Pancreas (tissue), 10 donors: ENCODE data around the gene CEL. TPM values are rescaled to one million over a fixed set of nuclear protein-coding genes. Genes with fewer than 3 reads are reported as not detected.
"Not testable (repeated sequence)": the region's sequence is repeated elsewhere in the genome, so short reads cannot be mapped to it uniquely, and the experiment has no call there.

Source experiments
- ATAC-seq, 4 donors: fragments of 200-7000 bp; cut with Tn5 transposase; one replicate each; pipeline versions ENCODE4 v1.8.0 to v1.9.1; 2020; ENCODE audit warnings: mild to moderate bottlenecking in 4 of 4, moderate library complexity in 4 of 4
- DNase-seq, 6 donors: peaks; one replicate each; pipeline ENCODE4 v3.0.0-alpha.2; 2020
- FAIRE-seq: peaks from 2 replicates; lab custom pipeline; 2012; peaks lifted over from hg19 to GRCh38; lab: Jason Lieb, UNC
- H3K27ac ChIP-seq, 4 donors: fragments of 200-600 bp; sonication (generic); 1 replicate in 3 of 4; 2 replicates in 1 of 4; pipeline versions ENCODE4 v1.5.0 to v1.8.0; 2020
- H3K27me3 ChIP-seq, 4 donors: fragments of 200-600 bp; one replicate each; pipeline ENCODE4 v1.8.0; 2021
- H3K36me3 ChIP-seq, 3 donors: fragments of 200-600 bp; sonication (generic) in 1 of 3; one replicate each; pipeline versions ENCODE4 v1.5.0 to v1.8.0; 2020 to 2021
- H3K4me1 ChIP-seq, 3 donors: fragments of 200-600 bp; one replicate each; pipeline ENCODE4 v1.8.0; 2021
- H3K4me3 ChIP-seq, 4 donors: fragments of 200-600 bp; sonication (generic) in 2 of 4; one replicate each; pipeline versions ENCODE4 v1.5.0 to v1.8.0; 2020 to 2021
- H3K9me3 ChIP-seq, 4 donors: fragments of 200-600 bp; one replicate each; pipeline ENCODE4 v1.8.0; 2021
- CTCF ChIP-seq, 4 donors: fragments of 200-600 bp; sonication (generic) in 3 of 4; IDR thresholded peaks; one replicate each; pipeline versions ENCODE4 v1.5.0 to v1.8.0; 2021; ENCODE audit warnings: antibody characterized with exemption in 4 of 4
- WGBS, 2 donors: extraction: QIAGEN DNeasy Blood & Tissue Kit; methylation state at CpG; one replicate each; pipeline ENCODE4 v1.1.7; 2013; 5-methylcytosine and 5-hydroxymethylcytosine counted together
- intact Hi-C, 3 donors: fragments of 100-400 bp; cut with DNase I; formaldehyde crosslinking; loops; one replicate each; pipeline versions ENCODE4 v1.11.1 to v1.14.2; 2022
- polyA plus RNA-seq, 2 donors: library from polyadenylated mRNA; stranded (reverse); fragments of 200-250 nt; gene quantifications; one replicate each; pipeline ENCODE4 v1.2.3, GENCODE V29; 2013
- total RNA-seq, 6 donors: library from RNA; stranded (reverse); fragmentation: NEBNext Ultra II Directional in 4 of 6; extraction: Animal tissue kit (Norgen Biotek cat#: 25700) in 4 of 6; gene quantifications; one replicate each; pipeline versions ENCODE4 v1.2.1 to v1.2.4, GENCODE V29; 2021 to 2023
- donor health status: healthy with polysubstance abuse.
- donor health status: DM: no; HTN: no; CAD: no; lungs with moderate emphysema.
- donor health status: DM: no; HTN: no; CAD: no.
- donor health status: control.
- donor health status: control.
- donor health status: Bipolar disorder and iron deficiency.
- donor health status: DM: yes; HTN: yes; CAD: no.
- donor health status: DM: no; HTN: no; CAD: no.
- donor health status: DM: no; HTN: no; CAD: no.
- donor health status: DM: yes; HTN: yes; CAD: no.

Gene CEL
- total and polyA plus RNA-seq, 8 donors = 2,560 to 24,413 (median 16,465) TPM

DNA sequence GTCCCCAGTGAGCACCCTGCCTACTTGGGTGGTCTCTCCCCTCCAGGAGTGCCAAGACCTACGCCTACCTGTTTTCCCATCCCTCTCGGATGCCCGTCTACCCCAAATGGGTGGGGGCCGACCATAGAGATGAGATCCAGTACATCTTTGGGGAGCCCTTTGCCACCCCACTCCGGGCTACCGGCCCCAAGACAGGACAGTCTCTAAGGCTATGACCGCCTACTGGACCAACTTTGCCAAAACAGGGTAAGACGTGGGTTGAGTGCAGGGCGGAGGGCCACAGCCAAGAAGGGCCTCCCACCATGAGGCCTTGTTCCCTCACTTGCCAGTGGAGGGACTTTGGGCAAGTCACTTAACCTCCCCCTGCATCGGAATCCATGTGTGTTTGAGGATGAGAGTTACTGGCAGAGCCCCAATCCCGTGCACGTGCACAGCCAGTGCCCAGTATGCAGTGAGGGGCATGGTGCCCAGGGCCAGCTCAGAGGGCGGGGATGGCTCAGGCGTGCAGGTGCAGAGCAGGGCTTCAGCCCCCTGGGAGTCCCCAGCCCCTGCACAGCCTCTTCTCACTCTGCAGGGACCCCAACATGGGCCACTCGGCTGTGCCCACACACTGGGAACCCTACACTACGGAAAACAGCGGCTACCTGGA, 24.6 kb downstream of the CEL start:
- H3K27me3 ChIP-seq, H3K27ac ChIP-seq, H3K4me1 ChIP-seq, H3K9me3 ChIP-seq, FAIRE-seq, H3K36me3 ChIP-seq, intact Hi-C loops, H3K4me3 ChIP-seq: not testable (repeated sequence)
- ATAC-seq (peak in 1 of 4 donors; percentile 2), DNase-seq (peak in 5 of 6 donors; percentile 56 to 71 (median 61))
- 46 to 55% methylated on average over 16 of the region's 17 CpGs for WGBS, 2 donors

- FAIRE-seq (no peak), DNase-seq (peak in 3 of 6 donors; percentile 45 to 86 (median 57)), ATAC-seq (peak in 1 of 4 donors; percentile 0)
- intact Hi-C loops = no loop called here
- WGBS, 2 donors = 61% methylated on average over 13 to 15 of the region's 15 CpGs
- Histone ChIP-seq H3K27me3 (no peaks in the 10 kb centered on the region), H3K4me3 (no peak overlapping the region), H3K4me1 (peaks cover 0 to 2% (median 0%) of the 10 kb centered on the region in 3 donors), H3K9me3 (no peaks in the 10 kb centered on the region), H3K36me3 (no peaks in the 10 kb centered on the region), H3K27ac (peak overlapping the region in 1 of 4 donors; percentile 38)
- TF ChIP-seq CTCF (IDR thresholded peaks at IDR 0.05) = no peak
Observed at GRCh38 chr9:133086894-133087293, 25.1 kb downstream of the CEL start.

DNA sequence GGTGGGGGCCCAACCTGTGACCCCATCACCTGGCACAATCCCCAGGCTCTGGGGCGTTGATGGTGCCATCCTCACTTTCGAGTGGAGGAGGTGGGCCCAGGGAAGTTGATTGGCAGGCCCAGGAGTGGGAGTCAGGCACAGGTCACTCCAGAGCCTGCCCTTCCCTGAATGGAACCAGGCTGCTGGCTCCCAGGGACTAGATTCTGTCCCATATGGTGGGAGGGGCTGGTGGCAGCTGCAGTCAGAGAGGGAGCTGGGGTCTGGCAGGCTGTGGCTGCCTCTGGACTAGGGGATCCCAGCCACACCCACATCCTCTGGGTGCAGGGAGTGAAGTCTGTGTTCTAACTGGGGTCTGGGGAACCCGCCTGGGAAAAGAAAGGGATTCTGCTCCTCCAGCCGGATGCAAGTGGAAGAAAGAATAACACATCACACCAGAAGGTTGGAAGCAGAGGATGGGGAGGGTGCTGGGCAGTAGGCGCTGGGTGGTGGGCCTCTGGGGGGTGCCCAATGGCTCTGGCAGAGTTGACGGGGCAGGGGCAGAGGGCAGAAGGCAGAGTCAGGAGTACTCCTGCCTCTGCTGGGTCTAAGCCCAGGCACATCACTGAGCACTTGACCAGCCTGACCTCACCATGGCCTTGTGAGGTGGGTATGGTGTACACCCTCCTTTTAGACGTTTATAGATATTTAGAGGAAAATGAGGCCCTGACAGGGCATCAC, 25.8 kb downstream of the CEL start:
- H3K4me1 ChIP-seq = no peaks in the 10 kb centered on the region
- no peaks in the 10 kb centered on the region for H3K9me3 ChIP-seq
- no peaks in the 10 kb centered on the region for H3K36me3 ChIP-seq
- TF ChIP-seq CTCF (IDR thresholded peaks at IDR 0.05) = no peak
- no peak for FAIRE-seq
- no peaks in the 10 kb centered on the region for H3K27me3 ChIP-seq
- H3K27ac ChIP-seq = peak overlapping the region in 2 of 4 donors; percentile 19 to 38
- intact Hi-C loops = no loop called here
- DNase-seq = peak in 5 of 6 donors; percentile 60 to 88 (median 70)
- H3K4me3 ChIP-seq = no peak overlapping the region
- WGBS, 2 donors = 37 to 39% methylated on average over 7 of the region's 7 CpGs
- peak; percentile 22 to 41 (median 28) for ATAC-seq

DNA sequence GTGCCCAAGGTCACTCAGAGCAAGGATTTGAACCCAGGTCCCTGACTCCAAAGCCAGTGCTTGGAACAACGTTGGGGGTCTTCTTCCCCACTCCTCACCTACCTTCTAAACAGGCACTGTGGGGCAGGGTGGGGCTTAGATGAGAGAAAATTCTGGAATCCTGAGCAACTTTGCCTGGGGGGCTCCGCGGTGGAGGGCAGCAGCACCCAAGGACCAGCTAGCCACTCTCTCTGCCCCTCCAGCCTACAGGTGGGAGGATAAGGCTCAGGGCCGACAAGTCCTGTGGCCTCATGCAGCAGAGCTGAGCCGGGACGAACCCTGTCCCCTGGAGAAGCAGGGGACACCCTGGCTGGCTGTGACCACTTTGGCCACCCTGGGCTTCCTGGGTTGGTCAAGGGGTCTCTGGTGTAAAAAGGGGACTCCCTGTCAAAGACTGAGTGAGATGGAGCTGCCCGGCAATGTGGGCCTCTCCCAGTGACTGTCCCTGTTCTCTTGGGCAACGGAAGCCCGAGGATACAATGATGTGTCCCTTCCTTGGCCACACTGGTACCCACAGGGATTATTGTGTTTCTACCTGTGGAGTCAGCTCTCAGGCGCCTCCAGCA, 26.5 kb downstream of the CEL start:
- no peak overlapping the region for H3K4me3 ChIP-seq
- DNase-seq (peak in 4 of 6 donors; percentile 62 to 91 (median 70)), ATAC-seq (peak; percentile 10 to 27 (median 16)), FAIRE-seq (no peak)
- WGBS, 2 donors = 37 to 46% methylated on average over 10 of the region's 10 CpGs
- H3K27me3 ChIP-seq = no peaks in the 10 kb centered on the region
- intact Hi-C loops = no loop called here
- no peaks in the 10 kb centered on the region for H3K9me3 ChIP-seq
- TF ChIP-seq CTCF (IDR thresholded peaks at IDR 0.05) = no peak
- H3K4me1 ChIP-seq = no peaks in the 10 kb centered on the region
- H3K36me3 ChIP-seq = no peaks in the 10 kb centered on the region
- H3K27ac ChIP-seq = peak overlapping the region in 2 of 4 donors; percentile 17 to 19

DNA sequence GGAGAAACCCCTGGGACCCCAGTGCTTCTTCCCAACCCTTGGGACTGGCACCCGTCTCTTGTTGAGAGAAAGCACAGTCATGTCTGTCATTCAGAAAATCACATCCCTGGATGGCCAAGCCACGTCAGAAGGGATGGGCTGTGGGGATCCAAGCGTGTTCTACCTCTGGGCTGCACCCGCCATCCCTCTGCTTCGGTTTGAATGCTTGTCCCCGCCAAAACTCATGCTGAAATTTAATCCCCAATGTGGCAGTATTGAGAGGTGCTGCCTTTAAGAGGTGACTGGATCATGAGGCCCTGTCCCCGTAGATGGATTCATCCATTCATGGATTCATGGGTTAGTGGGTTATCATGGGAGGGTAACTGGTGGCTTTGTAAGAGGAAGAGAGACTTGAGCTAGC, 27.0 kb downstream of the CEL start:
- no peaks in the 10 kb centered on the region for H3K36me3 ChIP-seq
- WGBS, 2 donors = 44 to 47% methylated on average over 7 of the region's 7 CpGs
- DNase-seq (no peak), FAIRE-seq (no peak), ATAC-seq (peak in 3 of 4 donors; percentile 1 to 9 (median 1))
- H3K27me3 ChIP-seq = no peaks in the 10 kb centered on the region
- no peaks in the 10 kb centered on the region for H3K9me3 ChIP-seq
- intact Hi-C loops = no loop called here
- no peak overlapping the region for H3K4me3 ChIP-seq
- H3K4me1 ChIP-seq = no peaks in the 10 kb centered on the region
- no peak for TF ChIP-seq CTCF (IDR thresholded peaks at IDR 0.05)
- H3K27ac ChIP-seq = peak overlapping the region in 2 of 4 donors; percentile 19 to 22
